ENCODE data around the gene DNAJC1.

Gene DNAJC1

DNA sequence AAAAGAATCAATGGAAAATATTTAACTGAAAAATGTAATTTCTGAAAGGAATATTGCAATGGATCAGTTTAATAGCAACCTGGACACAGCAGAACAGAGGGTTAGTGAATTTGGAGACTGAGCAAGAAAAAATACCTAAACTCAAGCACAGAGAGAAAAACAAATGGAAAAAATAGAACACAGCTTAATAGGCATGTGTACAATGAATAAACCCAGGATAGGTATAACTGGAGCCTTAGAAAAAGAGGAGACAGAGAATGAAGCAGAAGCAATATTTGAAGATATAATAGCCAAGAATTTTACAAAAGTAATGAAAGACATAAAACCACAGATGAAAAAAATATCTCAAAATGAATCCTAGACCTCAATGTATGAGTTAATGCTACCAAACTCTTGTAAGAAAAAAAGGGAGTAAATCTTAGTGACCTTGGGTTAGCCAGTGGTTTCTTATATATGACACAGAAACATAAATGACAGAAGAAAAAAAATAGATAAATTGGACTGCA lies 2.9 kb upstream of the DNAJC1 start:
- DNase-seq (ENCODE audit: low read depth): no peak

DNA sequence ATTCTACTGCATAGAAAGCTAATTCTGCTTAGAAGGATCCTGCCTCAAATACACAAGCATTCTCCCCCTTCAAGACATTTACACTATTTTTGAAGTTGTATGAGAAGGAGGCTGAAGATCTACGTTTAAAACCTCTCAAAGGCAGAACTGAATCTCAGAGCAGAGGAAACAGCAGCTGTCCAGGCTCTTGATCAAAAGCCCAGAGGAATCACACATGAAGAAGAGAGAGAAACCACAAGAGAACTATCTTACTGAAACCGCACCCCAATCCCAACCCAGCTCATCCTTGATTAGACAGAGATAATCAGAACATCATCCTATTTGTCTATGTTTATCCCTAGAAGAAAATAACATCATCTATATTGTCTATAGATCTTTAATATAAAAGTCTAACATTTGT lies 2.2 kb upstream of the DNAJC1 start:
- no peak for DNase-seq (ENCODE audit: low read depth)

DNA sequence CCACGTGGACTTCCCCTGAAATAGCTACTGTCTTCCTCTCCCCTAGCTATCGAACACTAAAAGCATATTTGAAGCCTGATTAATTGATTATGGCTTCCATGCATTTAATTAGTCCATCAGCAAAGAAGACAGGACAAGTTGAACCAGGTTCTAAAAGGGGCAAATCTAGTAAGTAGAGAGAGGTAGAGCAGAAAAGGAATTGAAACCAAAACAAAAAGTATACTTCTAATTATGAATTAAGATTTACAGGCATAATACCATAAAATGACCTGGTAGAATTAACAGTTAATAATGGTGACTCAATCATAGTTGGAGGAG lies 393 bp upstream of the DNAJC1 start:
- no peak for DNase-seq (ENCODE audit: low read depth)

DNA sequence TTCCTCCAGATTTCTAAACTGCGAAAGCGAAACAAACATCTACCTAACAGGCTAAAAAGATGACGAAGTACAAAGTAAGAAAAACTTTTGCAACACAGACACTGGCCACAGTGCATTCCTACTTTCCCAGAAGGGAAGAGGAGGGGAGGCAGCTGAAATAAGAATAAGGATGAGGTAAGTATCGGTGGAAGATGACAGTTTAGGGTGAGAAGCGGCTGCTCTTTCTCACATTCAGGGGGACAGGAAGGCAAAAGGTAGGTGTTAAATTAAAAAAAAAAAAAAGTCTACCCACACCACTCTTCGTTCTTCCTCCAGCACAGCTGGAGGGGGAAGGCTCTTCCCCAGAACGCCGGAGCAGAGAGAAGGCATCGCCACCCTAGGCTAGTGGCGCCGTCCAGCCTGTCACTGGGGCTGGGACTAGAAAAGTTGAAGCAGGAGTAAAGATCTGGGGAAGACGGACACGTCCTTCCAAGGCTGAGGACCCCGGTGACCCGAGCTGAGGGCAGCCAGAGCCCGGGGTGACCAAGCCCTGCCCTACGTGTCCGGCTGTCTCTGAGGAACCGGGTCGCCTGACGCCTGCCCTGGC lies 846 bp downstream of the DNAJC1 start:
- no peak for DNase-seq (ENCODE audit: low read depth)

DNA sequence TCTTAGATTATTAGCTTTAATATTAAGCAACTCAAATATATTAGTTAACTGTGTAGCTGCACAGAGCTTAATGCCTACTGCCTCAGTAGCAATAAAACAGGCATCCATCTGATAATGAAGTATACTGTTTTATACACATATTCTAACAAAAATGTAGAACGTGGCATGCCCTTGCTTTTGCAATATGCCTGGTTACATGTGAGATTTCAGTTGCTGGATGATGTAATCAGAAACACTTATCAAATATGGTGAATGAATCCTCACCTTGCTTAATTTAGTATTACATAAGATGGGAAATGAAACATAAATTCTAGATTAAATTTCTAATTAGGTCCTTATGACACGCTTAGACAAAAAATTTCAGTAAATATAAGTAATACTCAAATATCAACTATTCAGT lies 8.0 kb downstream of the DNAJC1 start:
- DNase-seq (ENCODE audit: low read depth): no peak

DNA sequence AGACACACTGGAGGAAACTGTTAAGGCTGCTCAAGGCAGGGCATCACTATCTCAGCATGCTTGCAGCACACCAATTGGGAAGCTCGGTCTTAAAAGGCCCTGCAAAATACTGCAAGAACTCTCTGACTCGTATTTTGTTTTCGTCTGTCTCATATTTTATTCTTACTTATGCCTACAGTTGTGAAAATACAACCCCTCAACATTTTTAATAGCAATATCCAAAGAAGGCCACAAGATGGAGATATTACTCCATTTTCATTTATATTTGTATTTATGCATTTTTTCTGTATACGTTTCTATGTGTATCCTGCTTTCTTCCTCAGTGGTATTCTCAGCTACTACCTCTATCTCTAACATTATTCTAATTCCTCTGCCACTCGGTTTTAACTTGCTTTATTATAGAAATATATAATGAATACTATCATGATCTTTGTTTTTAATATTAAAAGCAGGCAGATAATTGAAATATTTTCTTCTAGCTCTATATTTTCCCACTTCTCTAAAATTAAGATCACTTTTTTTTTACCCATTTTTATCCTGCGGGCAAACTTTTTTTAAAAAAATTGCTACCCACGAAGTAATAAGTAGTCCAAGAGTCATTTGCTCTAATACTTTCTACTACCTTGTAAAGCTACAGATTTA lies 10.0 kb downstream of the DNAJC1 start:
- no peak for DNase-seq (ENCODE audit: low read depth)

DNA sequence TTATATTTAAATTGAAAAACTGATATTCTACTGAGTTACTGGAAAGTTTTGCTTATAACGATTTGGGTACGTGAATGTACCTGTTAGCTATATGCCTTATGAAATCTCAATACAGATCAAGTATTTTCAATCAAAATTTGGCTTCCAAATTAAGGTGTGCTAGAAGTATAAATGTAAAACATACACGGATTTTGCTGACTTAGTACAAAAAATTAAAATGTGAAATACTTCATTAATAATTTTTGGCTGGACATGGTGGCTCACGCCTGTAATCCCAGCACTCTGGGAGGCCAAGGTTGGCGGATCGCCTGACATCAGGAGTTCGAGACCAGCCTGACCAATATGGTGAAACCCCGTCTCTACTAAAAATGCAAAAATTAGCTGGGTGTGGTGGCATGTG lies 11.7 kb downstream of the DNAJC1 start:
- DNase-seq (ENCODE audit: low read depth): no peak

DNA sequence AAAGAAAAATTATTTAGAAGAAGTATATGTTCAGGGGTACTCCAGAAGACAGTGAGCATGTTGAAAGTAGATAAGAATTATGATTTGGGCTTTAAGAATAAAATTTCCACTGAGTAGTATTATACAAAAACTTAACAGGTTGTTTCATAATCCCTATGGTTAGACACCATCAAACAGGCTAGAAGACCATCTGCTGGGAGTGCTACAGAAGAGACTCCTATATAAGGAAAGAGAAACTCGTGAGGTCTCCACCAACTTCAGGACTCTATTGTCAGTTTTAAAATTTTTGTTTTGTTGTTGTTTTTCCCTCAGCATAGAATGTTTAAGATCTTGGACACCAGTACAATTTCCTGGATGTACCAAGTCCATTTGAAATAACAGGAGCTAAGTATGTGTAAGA lies 13.1 kb downstream of the DNAJC1 start:
- DNase-seq (ENCODE audit: low read depth): no peak

DNA sequence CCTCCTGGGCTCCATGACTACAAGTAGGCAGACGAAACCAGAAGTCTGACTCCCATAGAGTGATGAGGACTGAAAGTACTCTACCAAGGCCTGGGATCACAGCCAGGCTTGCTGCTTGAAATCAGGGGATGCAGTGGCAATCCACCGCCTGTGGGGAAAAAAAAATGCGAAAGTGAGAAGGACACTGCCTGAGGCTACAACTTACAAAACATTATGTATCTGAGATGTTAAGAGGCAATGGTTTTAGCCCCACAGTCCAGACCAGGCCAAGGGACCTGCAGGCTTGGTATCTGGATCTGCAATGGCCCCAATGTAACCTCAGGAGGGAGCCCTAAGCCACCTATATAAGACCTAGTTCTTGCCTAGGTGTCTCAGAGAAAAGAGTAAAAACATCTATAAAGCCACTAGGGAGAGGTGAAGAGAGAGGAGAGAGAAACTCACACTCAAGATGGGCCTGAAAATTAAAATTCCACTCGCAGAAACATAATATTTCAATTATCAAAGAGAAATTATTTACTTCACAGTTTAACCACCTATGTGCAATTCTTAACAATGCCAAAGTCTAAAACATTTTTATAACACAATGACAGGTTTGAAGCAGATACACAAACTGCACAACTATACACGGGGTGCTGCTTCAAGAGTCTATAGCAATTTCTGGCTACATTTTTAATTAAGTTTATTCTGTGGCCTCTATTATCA lies 13.9 kb downstream of the DNAJC1 start:
- DNase-seq (ENCODE audit: low read depth): no peak

DNA sequence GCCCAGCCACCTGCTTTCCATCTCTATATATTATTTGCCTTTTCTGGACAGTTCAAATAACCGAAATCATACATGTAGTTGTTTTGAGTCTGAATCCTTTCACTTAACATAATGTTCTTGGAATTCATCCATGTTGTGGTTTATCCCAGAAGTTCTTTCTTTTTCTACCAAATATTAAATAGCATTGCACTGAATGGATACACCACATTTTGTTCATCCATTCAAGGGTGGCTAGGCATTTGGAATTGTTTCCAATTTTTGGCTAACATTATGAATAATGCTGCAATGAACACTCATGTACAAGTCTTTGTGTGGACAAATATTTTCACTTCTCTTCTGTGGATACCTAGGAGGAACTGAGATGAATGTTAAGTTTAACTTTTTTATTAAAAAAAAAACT lies 18.0 kb downstream of the DNAJC1 start:
- no peak for DNase-seq (ENCODE audit: low read depth)

DNA sequence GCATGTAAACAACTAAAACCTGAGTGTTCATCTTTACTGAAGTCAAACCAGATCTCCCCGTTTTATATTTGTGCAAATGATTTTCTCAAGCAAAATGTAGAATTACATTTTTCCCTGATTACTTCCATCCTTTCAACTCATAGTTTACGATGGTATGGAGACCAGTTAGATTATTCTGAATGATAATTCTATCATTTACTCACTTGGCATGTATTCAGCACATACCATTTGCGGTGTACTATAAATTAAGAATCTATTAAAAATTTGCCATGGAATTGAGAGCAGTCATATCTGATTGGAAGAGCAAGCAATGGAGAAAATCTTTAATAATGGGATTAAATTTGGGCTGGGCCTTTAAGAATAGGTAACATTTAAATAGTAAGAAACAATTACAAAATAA lies 22.4 kb downstream of the DNAJC1 start:
- no peak for DNase-seq (ENCODE audit: low read depth)

DNA sequence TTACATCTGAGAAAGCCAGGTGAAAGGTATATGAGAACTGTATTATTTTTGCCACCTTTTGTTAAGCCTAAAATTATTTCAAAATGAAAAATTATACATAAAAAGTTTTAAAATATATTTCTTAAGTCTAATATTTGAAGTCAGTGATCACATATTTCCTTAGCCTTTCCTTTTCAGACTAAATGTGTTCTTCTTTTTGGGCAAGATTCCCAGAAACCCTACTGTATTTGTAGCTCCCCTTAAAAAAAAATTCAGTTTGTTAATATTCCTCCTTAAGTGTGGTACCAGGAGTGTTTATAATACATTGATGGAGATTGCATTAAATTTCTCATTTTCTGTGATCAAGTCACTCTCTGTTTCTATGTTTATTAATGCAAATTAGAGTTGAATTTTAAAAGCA lies 22.8 kb downstream of the DNAJC1 start:
- no peak for DNase-seq (ENCODE audit: low read depth)

DNA sequence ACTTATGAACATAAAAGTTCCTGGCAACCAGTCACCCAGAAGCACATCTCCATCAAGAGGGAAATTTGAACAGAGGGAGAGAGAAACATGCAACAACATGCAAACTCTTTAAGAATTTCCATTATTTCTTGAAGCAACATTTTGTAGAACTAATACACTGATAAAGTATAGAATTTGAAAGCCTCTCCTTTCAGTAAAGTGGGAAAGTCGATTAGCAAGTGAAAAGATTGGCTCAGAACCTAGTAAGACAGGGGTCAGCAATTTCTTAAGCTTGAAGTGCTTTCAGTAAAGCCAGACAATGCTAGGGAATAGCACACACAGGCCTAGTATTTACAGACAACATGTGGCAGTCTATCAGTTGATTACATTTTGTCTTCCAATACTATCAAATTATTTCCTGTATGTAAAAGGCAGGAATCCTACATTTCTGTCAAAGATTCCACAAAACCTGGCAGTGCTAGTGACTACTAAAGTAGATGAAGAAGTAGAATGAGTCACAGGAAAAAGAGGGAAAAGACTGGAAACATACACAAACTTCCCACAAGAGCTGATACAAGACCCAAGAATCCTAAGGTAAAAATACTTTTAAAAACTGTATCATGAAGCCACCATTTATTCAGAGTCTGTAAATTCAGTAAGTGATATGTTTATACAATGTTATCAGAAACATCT lies 25.2 kb downstream of the DNAJC1 start:
- no peak for DNase-seq (ENCODE audit: low read depth)

DNA sequence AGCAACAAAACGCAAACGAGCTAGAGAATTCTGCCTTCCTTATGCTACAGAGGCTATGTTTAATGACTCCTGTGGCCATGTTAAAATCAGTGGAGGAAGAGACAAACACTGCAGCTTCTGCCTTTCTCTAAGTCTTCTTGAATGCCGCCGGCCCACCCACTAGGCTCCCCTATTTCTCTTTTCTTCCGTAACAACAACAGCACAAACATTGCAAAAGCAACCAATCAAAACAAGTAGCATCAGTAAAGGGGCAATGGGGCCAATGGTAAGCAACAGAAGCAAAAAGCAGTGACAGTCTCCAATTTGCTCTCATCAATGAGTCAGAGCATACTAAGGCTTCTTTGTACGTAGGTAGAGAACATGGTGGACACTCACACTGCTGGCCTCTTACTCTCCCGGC lies 26.8 kb downstream of the DNAJC1 start:
- DNase-seq (ENCODE audit: low read depth): no peak

DNA sequence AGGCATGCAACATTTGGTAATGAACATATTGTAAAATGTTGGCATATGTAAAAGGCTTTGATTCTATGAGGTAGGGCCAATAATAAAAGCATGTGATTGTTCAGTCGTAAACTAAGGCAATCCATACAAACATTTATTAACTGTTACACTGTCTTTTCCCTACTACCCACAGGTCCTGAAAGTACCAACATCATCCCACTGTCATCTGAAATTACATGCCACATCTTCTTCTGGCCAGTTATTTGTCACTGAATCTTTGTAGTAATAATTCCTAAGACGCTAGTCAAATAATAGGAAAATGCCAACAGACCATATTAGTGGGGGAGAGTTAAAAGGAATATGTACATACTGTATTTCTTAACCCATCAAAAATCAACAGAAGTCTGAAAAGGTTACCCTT lies 27.2 kb downstream of the DNAJC1 start:
- DNase-seq (ENCODE audit: low read depth): no peak

DNA sequence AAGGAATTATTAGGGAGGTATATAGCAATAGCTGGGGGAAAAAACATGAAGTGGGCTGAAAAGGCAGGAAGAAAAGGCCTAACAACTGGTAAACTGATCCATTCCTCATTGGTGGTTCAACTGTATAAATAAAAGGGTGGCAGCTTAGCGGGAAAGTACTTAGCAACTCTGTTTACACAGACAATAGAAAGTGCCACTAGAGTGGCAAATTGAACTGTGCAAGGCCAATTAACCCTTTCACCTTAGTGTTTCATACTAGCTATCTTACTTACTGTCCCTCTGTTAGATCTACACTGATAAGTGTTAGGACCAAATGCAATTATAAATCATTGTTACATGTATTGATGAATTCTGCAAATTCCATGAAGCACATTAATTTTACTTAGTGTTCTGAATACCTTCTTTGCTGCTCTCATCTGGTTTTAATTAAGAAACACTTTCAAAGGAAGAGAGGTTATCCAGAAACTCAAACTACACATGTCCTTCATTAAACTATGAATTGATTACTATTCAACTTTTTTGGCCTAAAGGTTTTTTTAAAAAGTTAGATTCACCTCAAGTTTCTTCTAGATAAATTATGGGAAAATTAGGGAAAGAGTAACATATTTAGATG lies 28.0 kb downstream of the DNAJC1 start:
- no peak for DNase-seq (ENCODE audit: low read depth)

DNA sequence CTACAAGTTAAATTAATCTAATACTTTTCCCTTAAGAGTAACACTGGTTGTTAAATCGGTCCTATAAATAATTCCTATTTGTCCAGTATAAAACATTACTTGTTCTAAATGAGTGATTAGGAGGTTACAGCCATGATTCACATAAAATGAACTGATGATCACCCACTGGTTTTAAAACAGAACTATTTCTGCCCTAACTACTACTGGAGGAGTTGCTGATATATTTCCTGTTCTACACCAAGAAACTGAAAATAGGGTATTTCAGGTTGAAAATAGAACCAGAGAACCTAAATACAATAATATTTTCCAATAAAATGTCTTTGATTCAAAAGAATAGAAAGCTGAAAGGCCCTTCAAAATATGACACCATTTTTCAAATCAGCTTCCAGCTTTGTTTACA lies 30.9 kb downstream of the DNAJC1 start:
- DNase-seq (ENCODE audit: low read depth): no peak

DNA sequence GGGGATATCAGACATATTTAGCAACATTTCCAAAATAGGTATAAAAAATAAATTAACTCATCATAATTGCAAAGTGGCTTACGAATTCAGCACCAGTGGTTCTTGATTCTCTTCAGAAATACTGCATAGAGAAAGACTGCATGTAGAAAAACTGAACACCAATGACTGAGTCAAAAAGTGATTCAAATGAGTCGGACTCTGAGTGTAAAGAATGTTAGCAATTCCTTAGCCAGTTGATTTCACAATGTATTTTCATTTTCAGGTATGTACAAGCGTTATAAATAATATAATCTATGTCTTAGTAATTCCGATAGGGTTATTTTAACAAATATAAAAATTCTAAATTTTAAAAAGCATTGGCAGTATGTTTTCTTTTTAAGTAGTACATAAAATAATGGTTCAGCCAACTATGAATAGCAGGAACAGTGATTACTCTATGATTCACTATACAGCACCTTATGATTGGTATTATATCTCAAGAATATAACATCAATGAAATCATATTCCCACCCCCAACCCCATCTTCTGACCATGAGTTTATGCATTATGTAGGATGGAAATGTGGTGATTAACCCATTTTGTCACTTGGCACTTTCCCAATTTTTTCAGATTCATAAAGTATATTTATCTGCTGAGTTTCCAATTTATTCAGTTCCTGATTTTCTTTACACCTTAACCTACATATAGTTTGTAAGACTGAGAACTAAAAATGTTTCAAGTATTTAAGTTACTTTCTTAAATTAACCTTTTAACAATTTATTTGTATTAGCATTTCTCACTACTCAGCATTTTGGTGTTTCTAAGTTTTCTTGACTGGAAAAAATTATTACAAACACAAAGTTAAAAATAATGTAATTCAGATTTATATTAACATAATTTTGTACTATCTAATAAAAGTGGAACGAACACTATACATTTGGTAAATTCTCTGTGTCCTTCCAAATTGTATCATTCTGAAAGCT lies 33.9 kb downstream of the DNAJC1 start:
- DNase-seq (ENCODE audit: low read depth): no peak

DNA sequence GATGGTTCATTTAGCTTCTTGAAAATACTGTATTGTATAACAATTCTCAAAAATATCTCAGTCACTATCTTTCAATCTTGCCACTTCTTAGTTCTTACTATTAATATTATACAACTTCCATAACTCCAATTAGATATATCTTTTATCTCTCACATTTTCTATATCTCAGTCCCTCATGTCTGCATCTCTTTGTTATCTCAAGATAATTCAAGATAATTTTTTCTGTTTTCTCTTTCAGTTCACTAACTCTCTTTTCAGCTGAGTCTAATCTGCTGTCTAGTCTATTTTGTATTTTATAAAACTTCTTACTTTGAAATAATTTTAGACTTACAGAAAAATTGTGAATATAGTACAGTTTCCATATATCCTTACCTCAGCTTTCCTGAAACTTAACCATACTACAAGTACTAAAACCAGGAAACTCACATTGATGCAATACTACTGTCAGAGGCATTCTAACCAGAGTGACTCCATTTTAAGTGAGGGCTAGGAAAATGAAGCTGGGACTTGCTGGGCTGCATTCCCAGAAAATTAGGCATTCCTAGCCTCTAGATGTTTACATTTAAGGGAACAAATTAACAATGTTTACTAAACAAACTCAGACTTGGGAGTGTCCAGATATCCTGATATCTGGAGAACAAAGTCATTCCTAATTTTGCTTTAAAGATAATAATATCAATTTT lies 38.4 kb downstream of the DNAJC1 start:
- DNase-seq (ENCODE audit: low read depth): no peak

DNA sequence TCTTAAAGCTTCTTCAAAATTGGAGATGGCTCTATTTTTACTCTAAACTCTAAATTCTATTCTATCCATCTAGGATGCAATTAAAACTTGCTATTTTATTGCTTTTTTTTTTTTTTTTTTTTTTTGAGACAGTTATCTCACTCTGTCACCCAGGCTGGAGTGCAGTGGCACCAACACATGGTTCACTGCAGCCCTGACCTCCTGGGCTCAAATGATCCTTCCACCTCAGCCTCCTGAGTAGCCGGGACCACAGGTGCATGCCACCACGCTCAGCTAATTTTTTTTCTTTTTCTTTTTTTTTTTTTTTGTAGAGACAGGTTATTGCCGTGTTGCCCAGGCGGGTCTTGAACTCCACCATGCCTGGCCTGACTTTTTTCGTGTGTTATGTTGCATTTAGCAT lies 41.2 kb downstream of the DNAJC1 start:
- no peak for DNase-seq (ENCODE audit: low read depth)

DNA sequence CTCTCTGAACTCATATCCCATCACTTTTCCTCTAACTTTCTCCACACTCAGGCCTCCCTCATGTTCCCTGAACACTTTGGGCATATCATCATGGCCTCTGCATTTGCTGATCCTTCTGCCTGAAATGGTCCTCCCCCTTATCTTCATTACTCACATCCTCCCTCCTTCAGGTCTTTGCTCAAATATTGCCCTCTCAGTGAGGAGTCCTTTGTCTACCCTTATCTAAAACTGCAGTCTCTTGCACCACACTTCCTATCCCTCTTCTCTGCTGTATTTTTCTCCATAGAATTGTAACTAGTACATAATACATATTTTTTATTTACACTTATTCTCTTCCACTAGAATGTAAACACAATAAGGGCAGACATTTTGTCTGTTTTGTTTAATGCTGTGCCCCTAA lies 41.7 kb downstream of the DNAJC1 start:
- no peak for DNase-seq (ENCODE audit: low read depth)

Measured in activated T-cell treated with anti-CD3 and anti-CD28 coated beads for 1 hour (primary cell).